ENCODE measurements around the gene ZNF569. TPM values are rescaled to one million over a fixed set of nuclear protein-coding genes. Genes with fewer than 3 reads are reported as not detected.
A peak's percentile ranks its signal among the peaks of the same experiment; 100 is the strongest.

Gene ZNF569
- total and polyA plus RNA-seq, 2 of the 13 experiments (the other 11 are each of a cell fraction or from before 2014, with no cell fraction given), result 1.4 to 5.7 TPM

DNA sequence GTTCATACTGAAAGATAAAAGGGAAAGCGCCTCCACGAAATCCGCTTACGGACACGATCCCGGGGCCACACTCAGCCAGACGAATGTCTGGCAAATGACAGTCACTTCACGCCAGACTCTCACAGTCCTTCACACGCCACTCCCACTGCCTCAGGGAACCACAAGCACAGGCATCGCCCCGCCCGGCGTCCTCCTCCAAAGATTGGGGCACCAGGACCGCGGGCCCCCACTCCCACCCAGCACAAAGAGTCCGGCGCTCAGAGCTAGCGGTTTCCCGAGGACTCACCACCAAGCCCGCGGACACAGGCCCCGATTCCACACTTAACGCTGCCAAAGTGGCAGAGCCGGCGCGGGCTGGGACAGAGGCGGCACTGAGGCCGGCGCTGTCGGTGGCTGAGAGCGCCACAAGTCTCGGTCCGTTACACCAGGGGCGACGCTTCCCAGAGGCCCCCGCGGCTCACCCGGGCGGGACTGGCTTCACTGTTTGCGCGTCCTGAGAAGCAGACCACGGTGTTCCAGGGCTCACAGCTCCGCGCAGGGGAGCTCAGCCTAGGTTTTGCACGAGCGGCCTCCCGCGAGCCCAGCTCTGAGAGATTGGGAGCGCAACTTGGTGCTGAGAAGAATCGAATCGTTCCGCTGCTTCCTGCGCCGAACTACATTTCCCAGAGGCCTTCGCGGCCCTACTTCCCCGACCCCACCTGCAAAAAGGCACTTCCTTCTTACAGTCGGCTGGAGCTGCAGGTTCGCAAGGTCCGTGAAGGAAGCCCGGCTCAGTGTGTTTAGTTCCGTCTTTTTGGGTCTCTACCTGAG lies at the start of gene ZNF569 (continued):
- no peak for TF ChIP-seq ZBTB8A (CRISPR knock-in tag; IDR thresholded peaks at IDR 0.05; ENCODE audit: borderline replicate concordance, low read depth)
- TF ChIP-seq, protein P1, sequence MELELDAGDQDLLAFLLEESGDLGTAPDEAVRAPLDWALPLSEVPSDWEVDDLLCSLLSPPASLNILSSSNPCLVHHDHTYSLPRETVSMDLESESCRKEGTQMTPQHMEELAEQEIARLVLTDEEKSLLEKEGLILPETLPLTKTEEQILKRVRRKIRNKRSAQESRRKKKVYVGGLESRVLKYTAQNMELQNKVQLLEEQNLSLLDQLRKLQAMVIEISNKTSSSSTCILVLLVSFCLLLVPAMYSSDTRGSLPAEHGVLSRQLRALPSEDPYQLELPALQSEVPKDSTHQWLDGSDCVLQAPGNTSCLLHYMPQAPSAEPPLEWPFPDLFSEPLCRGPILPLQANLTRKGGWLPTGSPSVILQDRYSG (CRISPR knock-in tag; IDR thresholded peaks at IDR 0.05), result no peak
- TF ChIP-seq JUND (CRISPR knock-in tag; IDR thresholded peaks at IDR 0.05), result no peak
- TF ChIP-seq BRCA1 (CRISPR knock-in tag; IDR thresholded peaks at IDR 0.05), result 0 out of 2 replicates have a peak, but pooled peaks have one; percentile 70
- TF ChIP-seq, protein P2, sequence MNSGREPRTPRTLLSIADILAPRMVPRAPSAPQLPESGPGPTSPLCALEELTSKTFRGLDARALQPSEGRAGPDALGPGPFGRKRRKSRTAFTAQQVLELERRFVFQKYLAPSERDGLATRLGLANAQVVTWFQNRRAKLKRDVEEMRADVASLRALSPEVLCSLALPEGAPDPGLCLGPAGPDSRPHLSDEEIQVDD (CRISPR knock-in tag; IDR thresholded peaks at IDR 0.05; ENCODE audit: borderline replicate concordance), result no peak
- TF ChIP-seq ELF1 (CRISPR knock-in tag; IDR thresholded peaks at IDR 0.05), result peak; percentile 96
- no peak; the same call in 1 of the 2 replicates for TF ChIP-seq NFKB2 (CRISPR knock-in tag; IDR thresholded peaks at IDR 0.05; ENCODE audit: borderline replicate concordance)
- TF ChIP-seq, protein P3, sequence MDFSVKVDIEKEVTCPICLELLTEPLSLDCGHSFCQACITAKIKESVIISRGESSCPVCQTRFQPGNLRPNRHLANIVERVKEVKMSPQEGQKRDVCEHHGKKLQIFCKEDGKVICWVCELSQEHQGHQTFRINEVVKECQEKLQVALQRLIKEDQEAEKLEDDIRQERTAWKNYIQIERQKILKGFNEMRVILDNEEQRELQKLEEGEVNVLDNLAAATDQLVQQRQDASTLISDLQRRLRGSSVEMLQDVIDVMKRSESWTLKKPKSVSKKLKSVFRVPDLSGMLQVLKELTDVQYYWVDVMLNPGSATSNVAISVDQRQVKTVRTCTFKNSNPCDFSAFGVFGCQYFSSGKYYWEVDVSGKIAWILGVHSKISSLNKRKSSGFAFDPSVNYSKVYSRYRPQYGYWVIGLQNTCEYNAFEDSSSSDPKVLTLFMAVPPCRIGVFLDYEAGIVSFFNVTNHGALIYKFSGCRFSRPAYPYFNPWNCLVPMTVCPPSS (IDR thresholded peaks at IDR 0.05), result no peak
- TF ChIP-seq ZNF343 (CRISPR knock-in tag; IDR thresholded peaks at IDR 0.05), result no peak
- peak; percentile 95 for TF ChIP-seq ELF3 (CRISPR knock-in tag; IDR thresholded peaks at IDR 0.05)
- TF ChIP-seq, protein P4, sequence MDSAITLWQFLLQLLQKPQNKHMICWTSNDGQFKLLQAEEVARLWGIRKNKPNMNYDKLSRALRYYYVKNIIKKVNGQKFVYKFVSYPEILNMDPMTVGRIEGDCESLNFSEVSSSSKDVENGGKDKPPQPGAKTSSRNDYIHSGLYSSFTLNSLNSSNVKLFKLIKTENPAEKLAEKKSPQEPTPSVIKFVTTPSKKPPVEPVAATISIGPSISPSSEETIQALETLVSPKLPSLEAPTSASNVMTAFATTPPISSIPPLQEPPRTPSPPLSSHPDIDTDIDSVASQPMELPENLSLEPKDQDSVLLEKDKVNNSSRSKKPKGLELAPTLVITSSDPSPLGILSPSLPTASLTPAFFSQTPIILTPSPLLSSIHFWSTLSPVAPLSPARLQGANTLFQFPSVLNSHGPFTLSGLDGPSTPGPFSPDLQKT (CRISPR knock-in tag; IDR thresholded peaks at IDR 0.05; ENCODE audit: borderline replicate concordance), result no peak
- no peak for TF ChIP-seq HOXA7 (CRISPR knock-in tag; IDR thresholded peaks at IDR 0.05)
- no peak for TF ChIP-seq ZNF747 (CRISPR knock-in tag; IDR thresholded peaks at IDR 0.05; ENCODE audit: borderline replicate concordance)
- TF ChIP-seq ZFY (CRISPR knock-in tag; IDR thresholded peaks at IDR 0.05), result peak; percentile 89
- TF ChIP-seq CBX2 (IDR thresholded peaks at IDR 0.05; ENCODE audit: low read depth, low read length), result no peak
- no peak for TF ChIP-seq CBX2 (CRISPR knock-in tag; IDR thresholded peaks at IDR 0.05; ENCODE audit: low read depth)
- TF ChIP-seq ZNF782 (CRISPR knock-in tag; IDR thresholded peaks at IDR 0.05; ENCODE audit: borderline replicate concordance), result no peak
- TF ChIP-seq PITX1 (CRISPR knock-in tag; IDR thresholded peaks at IDR 0.05), result peak; percentile 86
- TF ChIP-seq, protein P5, sequence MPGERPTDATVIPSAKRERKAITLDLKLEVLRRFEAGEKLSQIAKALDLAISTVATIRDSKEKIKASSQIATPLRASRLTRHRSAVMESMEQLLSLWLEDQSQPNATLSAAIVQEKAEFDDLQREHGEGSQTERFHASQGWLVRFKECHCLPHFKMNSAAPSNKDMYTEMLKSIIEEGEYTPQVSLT (CRISPR knock-in tag; IDR thresholded peaks at IDR 0.05; ENCODE audit: borderline replicate concordance, low read depth), result no peak; the same call in 1 of the 2 replicates
- TF ChIP-seq, protein P6, sequence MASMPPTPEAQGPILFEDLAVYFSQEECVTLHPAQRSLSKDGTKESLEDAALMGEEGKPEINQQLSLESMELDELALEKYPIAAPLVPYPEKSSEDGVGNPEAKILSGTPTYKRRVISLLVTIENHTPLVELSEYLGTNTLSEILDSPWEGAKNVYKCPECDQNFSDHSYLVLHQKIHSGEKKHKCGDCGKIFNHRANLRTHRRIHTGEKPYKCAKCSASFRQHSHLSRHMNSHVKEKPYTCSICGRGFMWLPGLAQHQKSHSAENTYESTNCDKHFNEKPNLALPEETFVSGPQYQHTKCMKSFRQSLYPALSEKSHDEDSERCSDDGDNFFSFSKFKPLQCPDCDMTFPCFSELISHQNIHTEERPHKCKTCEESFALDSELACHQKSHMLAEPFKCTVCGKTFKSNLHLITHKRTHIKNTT (CRISPR knock-in tag; IDR thresholded peaks at IDR 0.05), result no peak
- peak; percentile 95; the same call in 1 of the 2 replicates for TF ChIP-seq ZBTB38 (CRISPR knock-in tag; IDR thresholded peaks at IDR 0.05)
- TF ChIP-seq HES4 (CRISPR knock-in tag; IDR thresholded peaks at IDR 0.05; ENCODE audit: borderline replicate concordance), result no peak; the same call in 1 of the 2 replicates
- TF ChIP-seq MYC (CRISPR knock-in tag; IDR thresholded peaks at IDR 0.05; ENCODE audit: borderline replicate concordance), result peak; percentile 66; the same call in 1 of the 2 replicates
- TF ChIP-seq BCL6 (CRISPR knock-in tag; IDR thresholded peaks at IDR 0.05), result no peak; the same call in 1 of the 2 replicates
- no peak for TF ChIP-seq RNF2 (conservative IDR thresholded peaks at IDR 0.05; ENCODE audit: low read depth)

Data from HepG2 (cell line).